HepG2 (cell line): Measurements from ENCODE around the gene SLC27A1. TPM values are rescaled to one million over a fixed set of nuclear protein-coding genes. Genes with fewer than 3 reads are reported as not detected.

ENCODE experiments used
- ATAC-seq: fragments of 200-7000 bp; cut with Tn5 transposase; 3 replicates; pipeline ENCODE4 v1.9.1; 2020; ENCODE audit warnings: mild to moderate bottlenecking, moderate library complexity
- BruUV-seq: library from RNA; stranded (reverse); fragments of 400-500 nt; replicated peaks from 2 replicates; lab custom pipeline; 2021; lab: Mats Ljungman, UMichigan
- CTCF ChIA-PET: fragments of 300-600 bp; formaldehyde crosslinking; extraction: SDS; loops from one replicate; lab custom pipeline; 2021; ENCODE audit warnings: low total read pairs, inconsistent platforms, low intra/inter-chr PET ratio; lab: Yijun Ruan, JAX
- POLR2A ChIA-PET: fragments of 350-600 bp; sonication (Branson Sonifier 250); formaldehyde crosslinking; loops from one replicate; lab custom pipeline; 2020; ENCODE audit warnings: antibody characterized with exemption, inconsistent platforms; lab: Yijun Ruan, JAX
- DNase-seq: peaks from one replicate; pipeline ENCODE4 v3.0.0-alpha.2; 2015; ENCODE audit warnings: low spot score
- FAIRE-seq: peaks from 3 replicates; lab custom pipeline; 2011; peaks lifted over from hg19 to GRCh38; lab: Jason Lieb, UNC
- H2AFZ ChIP-seq: one replicate; pipeline ENCODE4 v1.6.1; 2011; ENCODE audit warnings: low read length, inconsistent platforms
- H3K27ac ChIP-seq: fragments of 300-600 bp; 3 replicates; pipeline ENCODE4 v1.8.0; 2011; ENCODE audit warnings: mixed run types, mild to moderate bottlenecking, mixed read lengths, low read length, inconsistent platforms; ENCODE audit not compliant: insufficient read depth; ENCODE audit errors: extremely low read length
- H3K27me3 ChIP-seq, 2 experiments: fragments of 200-600 bp in 1 of 2; 2 replicates in 1 of 2; 3 replicates in 1 of 2; pipeline versions ENCODE4 v1.6.0 to v1.8.0; 2011; ENCODE audit warnings: low read length in 2 of 2, mild to moderate bottlenecking in 2 of 2, moderate library complexity in 2 of 2, inconsistent platforms in 1 of 2; ENCODE audit not compliant: insufficient read depth in 2 of 2, control insufficient read depth in 1 of 2
- H3K36me3 ChIP-seq, 2 experiments: fragments of 200-600 bp in 1 of 2; replicated peaks in 1 of 2; 2 replicates in 1 of 2; 3 replicates in 1 of 2; pipeline versions ENCODE4 v1.5.1 to v1.8.0; 2011; ENCODE audit warnings: low read length in 2 of 2, inconsistent platforms in 1 of 2; ENCODE audit not compliant: insufficient read depth in 2 of 2, control insufficient read depth in 1 of 2
- H3K4me1 ChIP-seq: 2 replicates; pipeline ENCODE4 v1.5.1; 2012; ENCODE audit warnings: low read length, inconsistent platforms; ENCODE audit not compliant: insufficient read depth
- H3K4me2 ChIP-seq: 2 replicates; pipeline ENCODE4 v1.6.0; 2011; ENCODE audit warnings: low read depth, low read length, inconsistent platforms
- H3K4me3 ChIP-seq, 3 experiments: fragments of 200-600 bp in 1 of 3; sonication (generic), shearing (Covaris generic) in 1 of 3; replicated peaks in 1 of 3; 2 replicates each; pipeline ENCODE4 v1.5.1; 2011 to 2016; ENCODE audit warnings: low read length in 3 of 3, inconsistent platforms in 2 of 3, low read depth in 2 of 3, mild to moderate bottlenecking in 2 of 3, control low read depth in 1 of 3, mixed read lengths in 1 of 3; ENCODE audit not compliant: insufficient read depth in 1 of 3
- H3K79me2 ChIP-seq: one replicate; pipeline ENCODE4 v1.6.1; 2011; ENCODE audit warnings: low read length, inconsistent platforms; ENCODE audit not compliant: insufficient read depth
- H3K9ac ChIP-seq: 2 replicates; pipeline ENCODE4 v1.6.0; 2011; ENCODE audit warnings: mild to moderate bottlenecking, low read depth, low read length, inconsistent platforms; ENCODE audit not compliant: insufficient read depth
- H3K9me3 ChIP-seq: 2 replicates; pipeline ENCODE4 v1.5.1; 2012; ENCODE audit warnings: mild to moderate bottlenecking, low read length
- H4K20me1 ChIP-seq: 2 replicates; pipeline ENCODE4 v1.6.0; 2011; ENCODE audit warnings: inconsistent platforms, mild to moderate bottlenecking, low read length, moderate library complexity; ENCODE audit not compliant: insufficient read depth
- FIP1L1 ChIP-seq: fragments of 200-400 bp; formaldehyde crosslinking; IDR thresholded peaks from 2 replicates; pipeline ENCODE4 v1.6.1; 2018; ENCODE audit warnings: low read depth, mild to moderate bottlenecking, low read length, moderate library complexity, borderline replicate concordance; ENCODE audit not compliant: insufficient read depth
- JUNB ChIP-seq: sonication (generic); formaldehyde crosslinking; IDR thresholded peaks from 2 replicates; pipeline ENCODE4 v1.8.0; 2022; ENCODE audit warnings: missing genetic modification reagents, mild to moderate bottlenecking, borderline replicate concordance
- PRPF4 ChIP-seq: fragments of 200-400 bp; formaldehyde crosslinking; IDR thresholded peaks from 2 replicates; pipeline ENCODE4 v1.6.1; 2016; ENCODE audit warnings: low read length, low read depth; ENCODE audit not compliant: poor library complexity, severe bottlenecking
- SCMH1 ChIP-seq: sonication (generic); formaldehyde crosslinking; IDR thresholded peaks from 2 replicates; pipeline ENCODE4 v1.9.0; 2021; ENCODE audit warnings: missing genetic modification reagents, mild to moderate bottlenecking, borderline replicate concordance
- SNAPC5 ChIP-seq: sonication (generic); formaldehyde crosslinking; IDR thresholded peaks from 2 replicates; pipeline ENCODE4 v1.8.1; 2023; ENCODE audit warnings: mild to moderate bottlenecking, missing genetic modification reagents, borderline replicate concordance
- ZFP41 ChIP-seq: sonication (generic); formaldehyde crosslinking; IDR thresholded peaks from 2 replicates; pipeline ENCODE4 v1.4.0; 2020; ENCODE audit warnings: mild to moderate bottlenecking, missing genetic modification reagents, borderline replicate concordance
- ZNF3 ChIP-seq: IDR thresholded peaks from 2 replicates; pipeline ENCODE4 v1.7.0; 2017; ENCODE audit warnings: inconsistent platforms
- ZNF556 ChIP-seq: sonication (generic); formaldehyde crosslinking; IDR thresholded peaks from 2 replicates; pipeline ENCODE4 v1.4.0; 2020; ENCODE audit warnings: mild to moderate bottlenecking, missing genetic modification reagents, borderline replicate concordance
- ZNF768 ChIP-seq: sonication (generic); formaldehyde crosslinking; IDR thresholded peaks from 2 replicates; pipeline ENCODE4 v1.4.0; 2020; ENCODE audit warnings: missing genetic modification reagents
- ZNF782 ChIP-seq: sonication (generic); formaldehyde crosslinking; IDR thresholded peaks from 2 replicates; pipeline ENCODE4 v1.4.0; 2020; ENCODE audit warnings: missing genetic modification reagents, mild to moderate bottlenecking, borderline replicate concordance
- ZNF850 ChIP-seq: sonication (generic); formaldehyde crosslinking; conservative IDR thresholded peaks from 2 replicates; pipeline ENCODE4 v1.9.0; 2021; ENCODE audit warnings: mild to moderate bottlenecking, missing genetic modification reagents
- WGBS: methylation state at CpG from one replicate; pipeline ENCODE4 v1.1.6; 2017; ENCODE audit warnings: low lambda C conversion rate; 5-methylcytosine and 5-hydroxymethylcytosine counted together
- in situ Hi-C: cut with HindIII; loops from 2 replicates; pipeline ENCODE4 v1.10.0; 2017; ENCODE audit warnings: low pct_unique_long_range_greater_than_20kb; ENCODE audit not compliant: extremely low pct_ligation_motif_present
- intact Hi-C: fragments of 100-400 bp; cut with micrococcal nuclease; formaldehyde crosslinking; loops from one replicate; pipeline ENCODE4 v1.10.0; 2022; ENCODE audit not compliant: unreplicated experiment
- polyA plus RNA-seq, 8 experiments: library from polyadenylated mRNA; depleted of rRNA in 3 of 8; stranded (reverse) in 7 of 8; unstranded in 1 of 8; fragments of >200 nt; fragmentation: Illumina TruSeq in 4 of 8; extraction: Trizol in 4 of 8; gene quantifications; 2 replicates each; pipeline versions ENCODE4 v1.2.1 to v1.2.3, GENCODE V29; 2011 to 2016; ENCODE audit warnings: low read depth in 4 of 8, missing spikeins in 1 of 8, mixed read lengths in 1 of 8; ENCODE audit not compliant: insufficient read depth in 1 of 8
- total RNA-seq, 5 experiments: library from RNA; depleted of rRNA; stranded (reverse); fragments of >200 nt; fragmentation: Illumina TruSeq; extraction: Trizol; gene quantifications; 2 replicates each; pipeline ENCODE4 v1.2.3, GENCODE V29; 2016; ENCODE audit warnings: low read depth in 1 of 5

The SLC27A1 gene
- total and polyA plus RNA-seq, 2 of the 13 experiments (the other 11 are each of a cell fraction or from before 2014, with no cell fraction given) = 4.1 to 8.8 TPM

GRCh38 chr19:17436094-17436873, 34.0 kb upstream of the SLC27A1 start:
- ATAC-seq = no peak
- H3K4me2 ChIP-seq = no peak overlapping the region
- H3K4me1 ChIP-seq = no peaks in the 10 kb centered on the region
- no peaks in the 10 kb centered on the region for H3K79me2 ChIP-seq
- H3K36me3 ChIP-seq = no peaks in the 10 kb centered on the region
- no peak overlapping the region for H3K9ac ChIP-seq
- H3K9me3 ChIP-seq = no peaks in the 10 kb centered on the region
- H3K27ac ChIP-seq = no peak overlapping the region
- 90% methylated on average over 23 of the region's 25 CpGs for WGBS
- no peak for FAIRE-seq
- no peak overlapping the region for H2AFZ ChIP-seq
- no peaks in the 10 kb centered on the region for H3K27me3 ChIP-seq
- TF ChIP-seq SCMH1 (CRISPR knock-in tag) (no peak), PRPF4 (no peak), ZFP41 (no peak), ZNF556 (CRISPR knock-in tag) (no peak), SNAPC5 (no peak)
- no peaks in the 10 kb centered on the region for H4K20me1 ChIP-seq
- no peak overlapping the region for H3K4me3 ChIP-seq
- in situ Hi-C loops (no loop called here), intact Hi-C loops (no loop called here)
- BruUV-seq = no TSS peak
- ChIA-PET CTCF (no interaction called here), POLR2A (no interaction called here)
- no peak for DNase-seq

GRCh38 chr19:17436874-17437267, 33.5 kb upstream of the SLC27A1 start:
- ATAC-seq = no peak
- no peak overlapping the region for H3K27ac ChIP-seq
- POLR2A ChIA-PET = no interaction called here
- no peak for FAIRE-seq
- no peak for DNase-seq
- no peak overlapping the region for H3K9ac ChIP-seq
- no peak overlapping the region for H3K4me2 ChIP-seq
- no peaks in the 10 kb centered on the region for H3K4me1 ChIP-seq
- H3K4me3 ChIP-seq = no peak overlapping the region
- CTCF ChIA-PET = no interaction called here
- H4K20me1 ChIP-seq = no peaks in the 10 kb centered on the region
- 65% methylated on average over 7 of the region's 7 CpGs for WGBS
- TF ChIP-seq FIP1L1 (no peak), ZNF782 (CRISPR knock-in tag) (no peak), ZNF850 (no peak), ZNF768 (CRISPR knock-in tag) (peak; percentile 79), JUNB (CRISPR knock-in tag) (no peak), ZNF3 (CRISPR knock-in tag) (0 out of 2 replicates have a peak, but pooled peaks have one; percentile 62)
- TF ChIP-seq, all 625 proteins: peak for 2
- Histone ChIP-seq H2AFZ (no peak overlapping the region), H3K79me2 (no peaks in the 10 kb centered on the region), H3K27me3 (no peaks in the 10 kb centered on the region), H3K9me3 (no peaks in the 10 kb centered on the region), H3K36me3 (no peaks in the 10 kb centered on the region)
- BruUV-seq = no TSS peak
- in situ Hi-C loops (no loop called here), intact Hi-C loops (no loop called here)
